Myocyte (in vitro differentiated cells): Measurements from ENCODE around the gene ARID1A. TPM values are rescaled to one million over a fixed set of nuclear protein-coding genes. Genes with fewer than 3 reads are reported as not detected.
"Not testable (repeated sequence)": the region's sequence is repeated elsewhere in the genome, so short reads cannot be mapped to it uniquely, and the experiment has no call there.

Source experiments
- DNase-seq: peaks from one replicate; pipeline ENCODE4 v3.0.0-alpha.2; 2012; ENCODE audit warnings: low read depth
- total RNA-seq: library from RNA; depleted of rRNA; stranded (reverse); fragments of >200 nt; gene quantifications from 2 replicates; pipeline ENCODE4 v1.2.3, GENCODE V29; 2014

ARID1A gene
- total RNA-seq, 1 donor from 2014 or later = 12.0 TPM

DNA sequence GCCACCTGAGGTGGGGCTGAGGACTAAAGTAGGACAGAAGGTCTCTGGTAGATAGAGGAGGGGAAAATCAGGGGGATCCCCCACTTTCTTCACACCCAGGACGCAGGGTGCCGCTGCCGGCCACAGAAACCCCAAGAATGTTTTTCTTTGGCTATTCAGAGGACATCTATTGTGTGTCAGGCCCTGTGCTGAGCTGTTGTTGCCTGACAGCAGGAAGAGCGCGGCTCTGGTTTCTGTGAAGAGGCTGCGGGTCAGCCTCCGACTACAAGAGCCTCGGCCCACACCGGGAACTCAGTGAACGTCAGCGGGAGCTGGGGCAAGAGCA is 91.5 kb downstream of the ARID1A start:
- DNase-seq = peak; percentile 65

DNA sequence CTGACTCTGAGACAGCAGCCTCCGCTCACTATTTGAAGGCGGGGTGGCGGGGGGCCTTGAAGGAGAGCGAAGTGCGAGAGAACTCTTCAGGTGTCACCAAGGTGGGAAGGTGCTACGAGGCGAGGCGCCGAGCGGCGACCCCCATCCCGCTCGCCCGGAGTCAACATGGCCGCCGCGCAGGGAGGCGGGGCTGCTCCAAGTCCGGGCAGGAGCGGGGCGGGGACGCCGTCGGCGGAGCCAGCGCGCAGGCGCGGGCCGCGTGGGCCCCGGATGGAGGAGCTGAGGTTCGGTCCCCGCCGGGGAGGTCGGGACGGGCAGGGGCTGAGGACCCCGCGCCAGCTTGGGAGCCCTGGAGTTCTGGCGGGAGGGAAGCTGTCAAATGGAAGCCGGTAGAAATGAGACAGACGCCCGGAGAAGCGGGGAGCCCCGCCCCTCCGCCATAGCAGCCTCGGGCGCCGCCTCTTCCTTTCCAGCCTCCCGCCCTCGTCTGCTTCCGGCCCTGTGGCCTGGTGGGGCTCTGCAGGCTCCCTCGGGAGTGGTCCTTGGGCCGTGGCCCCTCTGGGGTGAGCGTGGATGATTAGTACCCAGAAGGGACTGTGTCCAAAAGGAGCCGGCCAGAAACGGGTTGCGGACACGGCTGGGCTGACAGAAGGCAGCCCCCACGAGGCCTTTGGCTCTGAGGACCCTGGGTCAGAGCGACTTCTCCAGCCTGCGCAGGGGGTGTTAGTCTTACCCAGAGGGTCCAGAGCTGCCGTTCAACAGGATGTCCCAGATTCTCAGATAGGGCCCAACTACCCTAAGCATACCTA is 92.1 kb downstream of the ARID1A start, which contains the start of gene PIGV:
Gene PIGV (plus strand): TSS at position 245 of the 809 bp plus-strand sequence. CDS start 2,866 bp downstream, outside the sequence.
- DNase-seq = peak; percentile 87

- no peak for DNase-seq
These were observed 92.6 kb downstream of the ARID1A start for GRCh38 chr1:26788515-26788785.

GRCh38 chr1:26788836-26789611 is 93.2 kb downstream of the ARID1A start:
- DNase-seq = peak; percentile 85

- no peak for DNase-seq
These were observed 93.7 kb downstream of the ARID1A start for GRCh38 chr1:26789612-26789865.

DNA sequence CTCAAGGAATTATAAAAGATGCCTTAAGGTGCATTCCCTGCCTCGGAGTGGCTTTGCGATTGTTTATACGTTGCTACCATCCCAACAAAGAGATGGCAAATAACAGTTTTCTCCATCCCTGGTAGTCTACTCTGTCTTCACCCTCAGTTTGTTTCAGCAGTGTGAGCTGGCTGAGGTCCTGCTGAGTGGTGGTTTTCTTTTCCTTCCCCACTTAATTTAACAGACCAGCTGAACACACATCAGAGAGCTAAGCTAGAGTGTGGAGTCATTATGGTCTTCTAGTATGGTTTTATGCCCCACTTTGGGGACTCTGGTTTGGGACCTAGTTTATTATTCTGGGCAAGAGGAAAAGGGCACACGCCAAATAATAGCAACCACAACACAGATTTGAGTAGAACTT is 94.1 kb downstream of the ARID1A start:
- DNase-seq = no peak

DNA sequence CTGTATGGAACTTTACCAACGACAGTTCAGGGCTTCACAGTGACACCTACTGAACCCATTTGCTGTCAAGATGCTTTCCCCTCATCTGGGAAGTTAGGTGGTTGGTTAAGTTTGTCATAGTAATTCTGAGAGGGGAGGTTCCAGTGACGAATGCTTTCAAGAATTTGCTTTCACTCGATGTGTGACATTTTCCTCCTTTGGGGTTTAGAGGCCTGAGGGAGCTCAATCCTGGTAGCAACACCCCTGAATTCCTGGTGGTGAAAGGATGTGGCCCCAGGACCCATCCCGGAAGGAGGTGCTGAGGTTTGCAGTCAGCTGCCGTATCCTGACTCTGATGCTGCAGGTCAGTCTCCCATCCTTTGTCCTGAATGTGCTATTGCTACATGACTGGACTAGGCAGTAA is 94.7 kb downstream of the ARID1A start:
- DNase-seq = no peak

DNA sequence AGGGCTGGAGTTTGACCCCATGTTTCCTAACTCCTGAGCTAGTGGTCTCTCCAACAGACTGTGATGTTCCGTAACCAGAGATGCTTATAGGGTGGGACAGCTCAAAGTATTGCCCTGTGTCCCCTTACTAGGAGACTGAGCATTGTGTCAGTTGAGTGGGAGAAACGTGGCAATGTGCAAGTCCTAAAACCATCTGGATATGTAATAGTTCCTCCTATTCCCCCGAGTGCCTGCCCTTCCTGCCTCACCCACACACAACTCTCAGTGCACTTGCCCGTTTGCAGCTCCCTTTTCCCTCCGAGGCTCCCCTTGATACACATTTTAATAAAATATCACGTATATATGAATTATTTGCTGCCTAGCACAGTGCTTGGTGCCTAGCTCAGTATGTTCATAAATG is 95.3 kb downstream of the ARID1A start:
- no peak for DNase-seq

GRCh38 chr1:26791626-26792025 is 95.8 kb downstream of the ARID1A start:
- DNase-seq = no peak

DNA sequence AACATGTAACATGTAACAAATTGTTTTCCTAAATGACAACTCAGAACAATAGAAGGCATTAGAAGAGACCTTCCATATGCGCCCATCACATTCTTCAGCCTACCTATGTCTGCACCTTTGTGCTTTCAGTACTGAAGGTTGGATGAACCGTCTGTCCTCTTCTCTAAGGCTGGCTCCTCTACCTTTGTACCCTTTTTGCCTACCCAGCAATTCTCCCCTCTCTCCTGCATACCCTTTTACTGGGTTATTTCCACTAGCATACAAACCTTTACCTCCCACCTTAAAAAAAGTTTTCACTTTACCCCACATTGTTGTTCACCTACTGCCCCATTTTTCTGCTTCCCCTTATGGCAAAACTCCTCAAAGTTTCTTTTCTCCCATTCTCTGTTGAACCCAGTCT is 97.1 kb downstream of the ARID1A start:
- DNase-seq = no peak

- DNase-seq = no peak
These were observed 98.6 kb downstream of the ARID1A start for GRCh38 chr1:26794391-26794790.

DNA sequence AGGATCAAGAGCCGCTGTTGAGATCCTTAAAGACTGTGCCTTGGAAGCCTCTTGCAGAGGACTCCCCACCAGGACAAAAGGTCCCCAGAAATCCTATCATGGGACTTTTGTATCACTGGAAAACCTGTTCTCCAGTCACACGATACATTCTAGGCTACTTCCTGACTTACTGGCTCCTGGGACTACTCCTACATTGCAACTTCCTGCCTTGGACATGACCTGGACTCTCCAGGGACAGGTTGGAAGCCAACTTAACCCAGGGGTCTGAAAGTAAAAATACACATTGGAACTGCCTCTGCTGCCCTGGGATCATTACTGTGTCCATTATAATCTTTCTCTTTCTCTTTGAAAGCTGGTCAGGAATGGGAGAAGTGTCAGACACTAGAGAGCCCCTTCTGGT is 101.8 kb downstream of the ARID1A start:
- DNase-seq = no peak

GRCh38 chr1:26799479-26800142 is 103.8 kb downstream of the ARID1A start:
- DNase-seq = peak; percentile 97

DNA sequence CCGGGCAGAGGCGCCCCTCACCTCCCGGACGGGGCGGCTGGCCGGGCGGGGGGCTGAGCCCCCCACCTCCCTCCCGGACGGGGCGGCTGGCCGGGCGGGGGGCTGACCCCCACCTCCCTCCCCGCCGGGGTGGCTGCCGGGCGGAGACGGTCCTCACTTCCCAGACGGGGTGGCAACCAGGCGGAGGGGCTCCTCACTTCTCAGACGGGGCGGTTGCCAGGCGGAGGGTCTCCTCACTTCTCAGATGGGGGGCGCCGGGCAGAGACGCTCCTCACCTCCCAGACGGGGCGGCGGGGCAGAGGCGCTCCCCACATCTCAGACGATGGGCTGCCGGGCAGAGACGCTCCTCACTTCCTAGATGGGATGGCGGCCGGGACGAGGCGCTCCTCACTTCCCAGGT is 108.1 kb downstream of the ARID1A start:
- not testable (repeated sequence) for DNase-seq

- peak; percentile 77 for DNase-seq
These were observed 114.3 kb downstream of the ARID1A start for GRCh38 chr1:26810105-26810504.

DNA sequence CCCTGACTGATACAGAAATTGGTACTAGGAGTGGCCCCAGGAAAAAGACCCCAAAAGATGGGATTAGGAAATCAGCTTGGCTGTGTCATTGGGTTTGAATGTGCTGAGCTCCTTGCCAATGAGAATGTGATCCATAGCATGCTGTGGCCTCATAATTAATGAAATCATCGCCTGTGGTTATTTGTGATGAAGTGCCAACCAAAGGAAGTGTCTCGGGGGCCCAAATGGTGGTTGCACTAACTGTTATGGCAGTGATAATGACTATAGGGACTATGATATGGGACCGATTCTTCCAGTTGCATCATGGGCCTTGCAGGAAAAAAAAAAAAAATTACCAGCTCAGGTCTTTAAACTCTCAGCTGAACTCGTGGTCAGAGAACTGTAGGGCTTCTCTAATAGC is 115.2 kb downstream of the ARID1A start:
- no peak for DNase-seq

DNA sequence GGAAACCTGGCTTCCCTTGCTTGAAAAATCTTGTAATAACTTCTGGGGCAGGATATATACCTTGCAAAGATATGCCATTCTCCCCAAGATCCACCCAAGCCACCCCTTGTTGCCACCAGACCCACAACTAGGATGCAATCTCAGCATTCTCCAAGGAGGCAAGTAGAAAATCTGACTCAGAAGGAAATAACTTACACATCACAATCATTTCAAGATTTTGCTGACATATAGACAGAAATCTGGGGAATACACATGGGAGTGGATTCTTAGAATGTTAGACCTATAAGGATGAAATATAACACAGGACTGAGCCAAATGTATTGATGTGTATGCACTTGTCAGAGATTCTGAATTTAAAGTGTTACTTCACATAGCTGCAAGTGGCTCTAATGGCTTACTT is 115.9 kb downstream of the ARID1A start:
- no peak for DNase-seq

GRCh38 chr1:26814377-26814776 is 118.6 kb downstream of the ARID1A start:
- DNase-seq = no peak

GRCh38 chr1:26814893-26815292 is 119.1 kb downstream of the ARID1A start:
- no peak for DNase-seq

DNA sequence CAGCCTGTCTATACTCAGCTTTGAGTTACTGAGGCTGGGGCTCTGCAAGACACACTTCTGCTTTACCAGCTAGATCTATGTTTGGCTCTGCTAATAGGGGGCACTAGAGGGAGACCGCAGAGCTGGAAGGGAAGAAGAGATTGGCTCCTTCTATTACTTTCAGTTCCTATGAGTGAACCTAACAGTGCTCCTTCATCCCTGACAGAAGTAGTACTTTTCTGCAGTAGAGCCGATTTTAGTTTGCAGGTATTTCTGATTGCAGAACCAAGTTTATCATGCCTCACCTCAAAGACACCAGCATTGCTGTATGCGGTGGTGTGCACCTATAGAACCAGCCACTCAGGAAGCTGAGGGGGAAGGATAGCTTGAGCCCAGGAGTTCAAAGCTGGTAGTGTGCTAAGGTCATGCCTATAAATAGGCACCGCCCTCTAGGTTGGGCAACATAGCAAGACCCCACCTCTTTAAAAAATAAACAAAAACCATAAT is 125.0 kb downstream of the ARID1A start:
- no peak for DNase-seq

DNA sequence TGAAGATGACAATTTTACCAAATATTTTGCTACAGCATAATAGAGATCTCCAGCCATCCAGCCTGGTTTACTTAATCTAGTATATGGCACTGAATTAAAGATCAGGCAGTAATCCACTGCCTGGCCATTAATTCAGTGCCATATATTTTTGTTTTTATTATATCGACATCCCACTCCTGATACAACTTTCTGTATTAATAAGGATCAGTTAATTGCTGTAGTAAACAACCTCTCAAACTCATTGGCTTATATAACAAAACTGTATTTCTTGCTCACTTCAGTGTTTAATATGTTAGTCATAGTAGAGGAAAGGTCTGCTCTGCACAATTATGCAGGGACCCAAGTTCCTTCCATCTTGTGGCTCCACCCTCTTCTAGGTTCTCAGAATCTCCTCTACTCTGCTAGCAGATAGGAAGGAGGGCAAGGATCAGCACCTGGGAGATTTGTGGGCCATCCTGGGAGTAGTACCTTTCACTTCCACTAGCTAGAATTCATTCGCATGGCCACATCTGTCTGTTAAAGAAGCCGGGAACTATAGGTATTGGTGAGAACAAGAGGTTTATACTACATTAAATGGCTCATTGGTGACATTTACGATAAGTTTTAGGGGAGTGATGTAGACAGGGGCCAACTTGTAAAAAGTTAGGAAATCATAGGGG is 127.1 kb downstream of the ARID1A start:
- no peak for DNase-seq

- DNase-seq = no peak
These were observed 128.9 kb downstream of the ARID1A start for GRCh38 chr1:26824731-26825130.
